Panc1 (cell line): ENCODE data around the gene VSIR. TPM values are rescaled to one million over a fixed set of nuclear protein-coding genes. Genes with fewer than 3 reads are reported as not detected.

Experiments
- ATAC-seq: fragments of 200-7000 bp; cut with Tn5 transposase; 2 replicates; pipeline ENCODE4 v1.9.1; 2020; ENCODE audit warnings: mild to moderate bottlenecking, moderate library complexity
- BruUV-seq: library from RNA; stranded (reverse); fragments of 400-500 nt; replicated peaks from 2 replicates; lab custom pipeline; 2021; lab: Mats Ljungman, UMichigan
- CTCF ChIA-PET: fragments of 300-600 bp; sonication (Branson Sonifier 250); formaldehyde crosslinking; loops from one replicate; lab custom pipeline; 2022; ENCODE audit warnings: antibody characterized with exemption; lab: Charles Lee
- POLR2A ChIA-PET: fragments of 300-600 bp; sonication (Branson Sonifier 250); formaldehyde crosslinking; loops from one replicate; lab custom pipeline; 2022; ENCODE audit warnings: antibody characterized with exemption; lab: Charles Lee
- DNase-seq: peaks from one replicate; pipeline ENCODE4 v3.0.0-alpha.2; 2010; ENCODE audit warnings: low read depth, low spot score
- H3K27ac ChIP-seq: 2 replicates; pipeline ENCODE4 v1.5.1; 2011; ENCODE audit warnings: mild to moderate bottlenecking, low read length, inconsistent platforms
- H3K27me3 ChIP-seq: fragments of 200-500 bp; sonication (Bioruptor generic); 2 replicates; pipeline ENCODE4 v1.6.0; 2014; ENCODE audit warnings: low read length, inconsistent platforms; ENCODE audit not compliant: control insufficient read depth, insufficient read depth
- H3K36me3 ChIP-seq: fragments of 200-500 bp; sonication (Bioruptor generic); 2 replicates; pipeline ENCODE4 v1.5.1; 2014; ENCODE audit warnings: inconsistent platforms, mild to moderate bottlenecking, low read length, moderate library complexity; ENCODE audit not compliant: control insufficient read depth, insufficient read depth
- H3K4me1 ChIP-seq: 2 replicates; pipeline ENCODE4 v1.5.1; 2011; ENCODE audit warnings: inconsistent platforms, mild to moderate bottlenecking, low read length, moderate library complexity; ENCODE audit not compliant: control insufficient read depth, insufficient read depth
- H3K4me3 ChIP-seq, 2 experiments: 2 replicates each; pipeline ENCODE4 v1.5.1; 2011 to 2012; ENCODE audit warnings: low read depth in 2 of 2, low read length in 2 of 2, mild to moderate bottlenecking in 2 of 2, inconsistent platforms in 1 of 2, moderate library complexity in 1 of 2
- H3K9me3 ChIP-seq: fragments of 200-500 bp; sonication (Bioruptor generic); 2 replicates; pipeline ENCODE4 v1.5.1; 2014; ENCODE audit warnings: low read depth, mild to moderate bottlenecking, inconsistent platforms, low read length, moderate library complexity; ENCODE audit not compliant: control insufficient read depth, insufficient read depth
- POLR2AphosphoS5 ChIP-seq: IDR thresholded peaks from 2 replicates; pipeline ENCODE4 v1.6.1; 2012; ENCODE audit warnings: mild to moderate bottlenecking, low read depth, low read length, moderate library complexity
- SIN3A ChIP-seq: IDR thresholded peaks from 2 replicates; pipeline ENCODE4 v1.6.1; 2012; ENCODE audit warnings: low read depth, mild to moderate bottlenecking, low read length, moderate library complexity, borderline replicate concordance; ENCODE audit not compliant: insufficient read depth
- TCF7L2 ChIP-seq: IDR thresholded peaks from 2 replicates; pipeline ENCODE4 v1.6.1; 2011; ENCODE audit warnings: mild to moderate bottlenecking, low read depth, low read length, inconsistent platforms
- in situ Hi-C: cut with HindIII; loops from 2 replicates; pipeline ENCODE4 v1.10.0; 2016; ENCODE audit warnings: low sequenced_read_pairs, low pct_unique_long_range_greater_than_20kb
- intact Hi-C: fragments of 100-400 bp; cut with micrococcal nuclease; formaldehyde crosslinking; loops from one replicate; pipeline ENCODE4 v1.10.0; 2022; ENCODE audit not compliant: unreplicated experiment
- total RNA-seq: library from RNA; stranded (reverse); gene quantifications from one replicate; pipeline ENCODE4 v1.2.1, GENCODE V29; 2021; ENCODE audit not compliant: unreplicated experiment
- TF ChIP-seq, protein P1 (sequence below): fragments of 450-650 bp; IDR thresholded peaks from 2 replicates; pipeline ENCODE4 v1.5.1; 2017; ENCODE audit warnings: mild to moderate bottlenecking
- TF ChIP-seq, protein P2 (sequence below), 2 experiments: IDR thresholded peaks; 2 replicates each; pipeline ENCODE4 v1.6.1; 2011 to 2012; ENCODE audit warnings: low read depth in 2 of 2, control low read depth in 1 of 2, low read length in 1 of 2, mild to moderate bottlenecking in 1 of 2, moderate library complexity in 1 of 2; ENCODE audit not compliant: insufficient read depth in 1 of 2

The VSIR gene
- total RNA-seq, 1 experiment from 2014 or later = 34.9 TPM

DNA sequence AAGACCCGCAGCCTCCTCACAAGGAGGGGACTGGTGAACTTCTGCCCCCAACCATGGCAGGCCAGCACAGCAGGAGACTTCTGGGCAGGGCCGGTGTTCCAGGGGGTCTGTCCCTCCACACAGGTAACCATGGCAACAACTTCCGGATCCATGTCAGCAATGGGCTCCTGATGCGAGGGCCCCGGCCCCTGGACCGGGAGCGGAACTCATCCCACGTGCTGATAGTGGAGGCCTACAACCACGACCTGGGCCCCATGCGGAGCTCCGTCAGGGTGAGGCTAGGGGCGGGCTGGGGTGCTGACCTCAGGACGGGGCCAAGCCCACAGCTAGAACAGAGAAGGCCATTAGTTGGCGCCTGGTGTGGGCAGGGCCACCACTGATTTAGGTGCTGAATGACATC, 48.1 kb downstream of the VSIR start:
- no peaks in the 10 kb centered on the region for H3K27me3 ChIP-seq
- CTCF ChIA-PET = interaction anchor here (0.8 kb wide), 1 partner anchor 9 kb away, joined by 3 read pairs; no protein-coding TSS in a partner anchor
- TF ChIP-seq SIN3A (no peak), POLR2AphosphoS5 (no peak), TCF7L2 (no peak)
- TF ChIP-seq, protein P1, sequence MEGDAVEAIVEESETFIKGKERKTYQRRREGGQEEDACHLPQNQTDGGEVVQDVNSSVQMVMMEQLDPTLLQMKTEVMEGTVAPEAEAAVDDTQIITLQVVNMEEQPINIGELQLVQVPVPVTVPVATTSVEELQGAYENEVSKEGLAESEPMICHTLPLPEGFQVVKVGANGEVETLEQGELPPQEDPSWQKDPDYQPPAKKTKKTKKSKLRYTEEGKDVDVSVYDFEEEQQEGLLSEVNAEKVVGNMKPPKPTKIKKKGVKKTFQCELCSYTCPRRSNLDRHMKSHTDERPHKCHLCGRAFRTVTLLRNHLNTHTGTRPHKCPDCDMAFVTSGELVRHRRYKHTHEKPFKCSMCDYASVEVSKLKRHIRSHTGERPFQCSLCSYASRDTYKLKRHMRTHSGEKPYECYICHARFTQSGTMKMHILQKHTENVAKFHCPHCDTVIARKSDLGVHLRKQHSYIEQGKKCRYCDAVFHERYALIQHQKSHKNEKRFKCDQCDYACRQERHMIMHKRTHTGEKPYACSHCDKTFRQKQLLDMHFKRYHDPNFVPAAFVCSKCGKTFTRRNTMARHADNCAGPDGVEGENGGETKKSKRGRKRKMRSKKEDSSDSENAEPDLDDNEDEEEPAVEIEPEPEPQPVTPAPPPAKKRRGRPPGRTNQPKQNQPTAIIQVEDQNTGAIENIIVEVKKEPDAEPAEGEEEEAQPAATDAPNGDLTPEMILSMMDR = no peak
- TF ChIP-seq, protein P2, sequence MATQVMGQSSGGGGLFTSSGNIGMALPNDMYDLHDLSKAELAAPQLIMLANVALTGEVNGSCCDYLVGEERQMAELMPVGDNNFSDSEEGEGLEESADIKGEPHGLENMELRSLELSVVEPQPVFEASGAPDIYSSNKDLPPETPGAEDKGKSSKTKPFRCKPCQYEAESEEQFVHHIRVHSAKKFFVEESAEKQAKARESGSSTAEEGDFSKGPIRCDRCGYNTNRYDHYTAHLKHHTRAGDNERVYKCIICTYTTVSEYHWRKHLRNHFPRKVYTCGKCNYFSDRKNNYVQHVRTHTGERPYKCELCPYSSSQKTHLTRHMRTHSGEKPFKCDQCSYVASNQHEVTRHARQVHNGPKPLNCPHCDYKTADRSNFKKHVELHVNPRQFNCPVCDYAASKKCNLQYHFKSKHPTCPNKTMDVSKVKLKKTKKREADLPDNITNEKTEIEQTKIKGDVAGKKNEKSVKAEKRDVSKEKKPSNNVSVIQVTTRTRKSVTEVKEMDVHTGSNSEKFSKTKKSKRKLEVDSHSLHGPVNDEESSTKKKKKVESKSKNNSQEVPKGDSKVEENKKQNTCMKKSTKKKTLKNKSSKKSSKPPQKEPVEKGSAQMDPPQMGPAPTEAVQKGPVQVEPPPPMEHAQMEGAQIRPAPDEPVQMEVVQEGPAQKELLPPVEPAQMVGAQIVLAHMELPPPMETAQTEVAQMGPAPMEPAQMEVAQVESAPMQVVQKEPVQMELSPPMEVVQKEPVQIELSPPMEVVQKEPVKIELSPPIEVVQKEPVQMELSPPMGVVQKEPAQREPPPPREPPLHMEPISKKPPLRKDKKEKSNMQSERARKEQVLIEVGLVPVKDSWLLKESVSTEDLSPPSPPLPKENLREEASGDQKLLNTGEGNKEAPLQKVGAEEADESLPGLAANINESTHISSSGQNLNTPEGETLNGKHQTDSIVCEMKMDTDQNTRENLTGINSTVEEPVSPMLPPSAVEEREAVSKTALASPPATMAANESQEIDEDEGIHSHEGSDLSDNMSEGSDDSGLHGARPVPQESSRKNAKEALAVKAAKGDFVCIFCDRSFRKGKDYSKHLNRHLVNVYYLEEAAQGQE (IDR thresholded peaks at IDR 0.05; ENCODE audit: insufficient read depth in 1 of 2, low read depth in 2 of 2, low read length in 1 of 2) = no peak
- in situ Hi-C loops = no loop called here
- no peak for ATAC-seq
- DNase-seq = no peak
- H3K27ac ChIP-seq = no peak overlapping the region
- POLR2A ChIA-PET = no interaction called here
- no peaks in the 10 kb centered on the region for H3K36me3 ChIP-seq
- intact Hi-C loops = no loop called here
- no peak overlapping the region for H3K4me3 ChIP-seq
- no TSS peak for BruUV-seq
- peaks cover 10% of the 10 kb centered on the region; the same call in 1 of the 2 replicates for H3K4me1 ChIP-seq
- no peaks in the 10 kb centered on the region for H3K9me3 ChIP-seq

DNA sequence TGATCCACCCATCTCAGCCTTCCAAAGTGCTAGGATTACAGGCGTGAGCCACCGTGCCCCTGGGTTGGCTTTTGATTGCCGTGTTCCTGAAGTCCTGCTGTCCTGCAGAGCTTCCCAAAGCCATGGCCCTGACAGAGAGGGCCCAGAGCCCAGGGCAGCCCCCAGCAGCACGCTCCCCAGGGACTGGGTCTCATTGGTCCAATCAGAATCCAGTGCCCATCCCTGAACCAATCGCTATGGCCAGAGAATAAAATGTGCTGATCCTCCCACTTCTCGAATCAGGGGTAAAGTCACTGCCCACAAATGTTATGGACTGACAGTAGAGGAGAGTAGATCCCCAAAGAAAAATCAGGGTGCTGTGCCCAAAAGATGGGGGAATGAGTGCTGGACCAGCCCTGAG, 48.8 kb downstream of the VSIR start:
- Histone ChIP-seq H3K4me1 (peaks cover 10% of the 10 kb centered on the region; the same call in 1 of the 2 replicates), H3K27ac (no peak overlapping the region), H3K36me3 (no peaks in the 10 kb centered on the region), H3K4me3 (no peak overlapping the region), H3K27me3 (no peaks in the 10 kb centered on the region), H3K9me3 (no peaks in the 10 kb centered on the region)
- CTCF ChIA-PET = no interaction called here
- no TSS peak for BruUV-seq
- POLR2A ChIA-PET = no interaction called here
- ATAC-seq (no peak), DNase-seq (no peak)
- intact Hi-C loops = no loop called here
- TF ChIP-seq TCF7L2 = no peak
- TF ChIP-seq, protein P1 = no peak
- no peak for TF ChIP-seq SIN3A
- TF ChIP-seq, protein P2 (IDR thresholded peaks at IDR 0.05; ENCODE audit: insufficient read depth in 1 of 2, low read depth in 2 of 2, low read length in 1 of 2) = no peak
- no peak for TF ChIP-seq POLR2AphosphoS5
- in situ Hi-C loops = no loop called here
